HG03060 (cell line): ENCODE measurements around the gene PARD6A.
"Not testable (repeated sequence)": the region's sequence is repeated elsewhere in the genome, so short reads cannot be mapped to it uniquely, and the experiment has no call there.

ENCODE experiments used
- ATAC-seq: cut with Tn5 transposase; IDR thresholded peaks from one replicate; pipeline ENCODE4 v1.9.1; 2021; ENCODE audit warnings: low read depth, moderate number of reproducible peaks; ENCODE audit not compliant: unreplicated experiment

PARD6A gene

GRCh38 chr16:67679935-67680897 is 19.5 kb downstream of the PARD6A start:
- no peak for ATAC-seq

DNA sequence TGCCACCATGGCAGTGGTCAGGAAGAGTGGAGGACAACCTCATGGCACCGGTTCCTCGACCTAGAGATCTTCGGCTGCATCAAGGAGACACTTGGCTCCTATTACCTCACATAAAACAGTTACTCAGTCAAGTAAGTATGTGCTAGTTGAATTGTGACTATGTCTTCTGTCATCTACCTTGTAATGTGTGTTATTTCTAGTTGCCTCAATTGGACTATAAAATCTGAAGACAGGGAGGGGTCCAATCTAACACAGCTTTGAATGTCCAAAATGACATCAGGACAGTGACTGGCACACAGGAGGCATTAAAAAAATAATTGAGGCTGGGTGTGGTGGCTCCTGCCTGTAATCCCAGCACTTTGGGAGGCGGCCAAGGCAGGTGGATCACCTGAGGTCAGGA is 23.0 kb downstream of the PARD6A start:
- no peak for ATAC-seq

- no peak for ATAC-seq
These were observed 24.8 kb downstream of the PARD6A start for GRCh38 chr16:67685388-67686112.

- not testable (repeated sequence) for ATAC-seq
These were observed 32.9 kb downstream of the PARD6A start for GRCh38 chr16:67693517-67694285.

DNA sequence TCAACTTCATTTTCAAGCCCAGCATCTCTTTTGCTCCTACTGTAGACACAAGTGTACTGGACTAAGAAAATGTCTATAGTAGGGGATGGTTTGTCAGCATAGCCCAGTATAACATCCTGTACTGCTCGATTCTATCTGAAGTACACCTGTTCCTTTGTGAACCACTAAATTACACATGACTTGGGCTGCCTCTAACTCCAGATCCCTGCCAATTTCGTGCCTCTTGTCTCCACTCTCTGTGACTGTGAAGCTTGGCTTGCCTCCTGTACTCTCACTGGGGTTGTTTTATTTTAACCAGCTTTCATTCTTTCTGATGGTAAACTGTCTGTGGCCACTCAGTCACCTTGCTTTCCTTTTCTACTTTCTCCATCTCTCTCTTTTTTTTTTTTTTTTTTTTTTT is 33.9 kb downstream of the PARD6A start:
- no peak for ATAC-seq

DNA sequence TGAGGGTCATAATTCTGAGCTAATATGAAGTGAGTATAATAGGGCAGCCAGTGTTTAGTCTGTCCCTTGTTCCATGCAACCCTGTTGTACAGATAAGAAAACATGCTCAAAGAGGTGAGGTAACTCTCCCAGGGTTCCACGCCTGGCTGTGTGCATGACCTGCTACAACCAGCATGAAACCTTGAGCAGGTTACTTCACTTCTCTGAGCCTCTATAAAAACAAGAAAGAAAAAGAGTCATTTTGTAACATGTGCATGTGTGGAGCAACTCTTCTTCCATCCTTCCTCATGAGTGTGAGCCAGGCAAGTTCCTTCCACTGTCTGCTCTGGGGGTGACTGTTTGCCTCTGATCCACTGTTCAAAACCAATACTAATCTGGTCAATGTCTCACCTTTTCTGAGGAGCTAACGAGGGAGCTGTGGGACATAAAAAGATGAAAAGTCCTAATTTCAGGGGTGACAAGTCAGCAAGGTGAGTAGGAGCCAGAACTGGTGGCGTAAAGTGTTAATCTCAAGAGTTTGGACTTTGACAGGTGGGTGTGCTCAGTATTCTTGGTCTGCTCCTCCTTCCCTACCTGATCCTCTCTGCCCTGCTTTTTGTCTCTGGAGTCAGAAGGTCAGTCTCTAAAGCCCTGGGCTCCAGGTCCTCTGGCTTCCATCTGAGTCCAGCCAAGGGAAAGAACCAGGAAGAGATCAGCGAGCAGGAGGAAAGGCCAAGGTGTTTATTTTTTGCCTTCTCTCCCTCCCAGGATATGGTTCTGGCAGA is 36.8 kb downstream of the PARD6A start:
- no peak for ATAC-seq

DNA sequence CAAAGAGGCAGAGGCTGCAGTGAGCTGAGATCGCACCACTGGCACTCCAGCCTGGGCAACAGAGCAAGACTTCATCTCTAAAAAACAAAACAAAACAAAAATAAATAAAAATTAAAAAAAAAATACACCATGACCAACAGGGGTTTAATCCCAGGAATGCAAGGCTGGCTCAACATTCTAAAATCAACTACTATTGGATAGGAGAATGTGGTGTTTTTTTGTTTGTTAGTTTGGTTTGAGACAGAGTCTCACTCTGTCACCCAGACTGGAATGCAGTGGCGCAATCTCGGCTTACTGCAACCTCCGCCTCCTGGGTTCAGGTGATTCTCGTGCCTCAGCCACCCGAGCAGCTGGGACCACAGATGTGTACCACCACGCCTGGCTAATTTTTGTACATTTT is 38.5 kb downstream of the PARD6A start:
- ATAC-seq, result no peak

DNA sequence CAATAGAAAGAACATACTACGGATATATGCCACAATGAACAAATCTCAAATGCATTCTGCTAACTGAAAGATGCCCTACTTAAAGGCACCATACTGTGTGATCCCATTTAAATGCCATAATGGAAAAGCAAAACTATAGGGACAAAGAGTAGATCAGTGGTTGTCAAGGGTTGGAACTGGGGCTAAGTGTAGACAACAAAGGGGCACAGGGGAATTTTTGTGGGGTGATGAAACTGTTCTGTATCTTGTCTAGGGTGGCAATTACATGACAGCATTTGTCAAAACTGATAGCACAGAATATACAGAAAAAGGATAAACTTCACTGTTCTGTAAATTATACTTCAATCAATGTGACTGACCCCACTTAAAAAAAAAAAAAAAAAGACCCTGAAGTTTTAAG is 40.7 kb downstream of the PARD6A start:
- no peak for ATAC-seq

DNA sequence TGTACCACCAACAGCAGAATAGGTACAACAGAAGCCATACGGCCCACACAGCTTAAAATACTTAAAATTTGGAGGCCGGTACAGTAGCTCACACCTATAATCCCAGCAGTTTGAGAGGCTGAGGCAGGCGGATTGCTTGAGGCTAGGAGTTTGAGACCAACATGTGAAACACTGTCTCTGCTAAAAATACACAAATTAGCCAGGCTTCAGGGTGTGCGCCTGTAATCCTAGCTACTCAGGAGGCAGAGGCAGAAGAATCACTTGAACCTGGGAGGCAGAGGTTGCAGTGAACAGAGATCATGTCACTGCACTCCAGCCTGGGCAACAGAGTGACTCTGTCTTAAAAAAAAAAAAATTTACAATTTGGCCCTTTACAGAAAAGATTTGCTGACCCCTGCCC is 41.4 kb downstream of the PARD6A start:
- ATAC-seq, result no peak

GRCh38 chr16:67703626-67704025 is 42.9 kb downstream of the PARD6A start:
- no peak for ATAC-seq

DNA sequence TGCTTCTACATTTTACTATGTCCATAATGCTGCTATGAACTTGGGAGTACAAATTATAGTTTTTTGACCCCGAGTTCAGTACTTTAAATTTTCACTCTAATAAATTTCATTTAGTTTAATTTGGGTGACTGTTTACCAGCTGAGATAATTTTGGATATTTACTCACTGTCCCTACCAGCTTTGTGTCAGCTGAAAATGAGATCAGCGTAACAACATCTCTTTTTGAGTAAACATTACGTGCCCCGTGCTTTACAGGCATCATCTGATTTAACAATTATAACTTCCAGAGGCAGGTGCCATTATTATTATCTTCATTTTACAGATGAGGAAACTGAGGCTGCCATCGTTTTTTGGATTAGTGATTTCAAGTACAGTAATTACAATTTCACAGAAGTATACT is 43.4 kb downstream of the PARD6A start:
- no peak for ATAC-seq

GRCh38 chr16:67707210-67707609 is 46.5 kb downstream of the PARD6A start:
- ATAC-seq, result no peak

- ATAC-seq, result no peak
These were observed 47.0 kb downstream of the PARD6A start for GRCh38 chr16:67707790-67708189.

DNA sequence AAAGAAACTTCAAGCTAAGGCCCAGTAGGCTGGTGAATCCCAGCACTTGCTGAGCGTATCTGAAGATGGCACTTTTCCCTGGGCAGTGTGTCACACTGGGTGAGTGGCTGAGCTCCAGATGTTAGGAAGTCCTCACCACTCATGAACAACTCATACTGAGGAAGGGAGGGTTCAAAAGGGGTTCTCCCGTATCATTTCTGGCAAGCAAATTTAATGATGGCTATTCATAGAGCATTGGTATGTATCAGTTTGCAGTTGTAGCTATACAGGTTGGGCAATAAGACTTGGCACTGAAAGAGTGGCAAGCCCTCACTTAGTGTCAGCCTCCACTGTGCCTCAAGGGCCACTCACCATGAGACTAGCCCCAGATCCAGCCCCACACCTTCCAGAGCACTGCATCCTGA is 47.6 kb downstream of the PARD6A start:
- ATAC-seq, result no peak

- ATAC-seq, result no peak
These were observed 48.3 kb downstream of the PARD6A start for GRCh38 chr16:67709050-67709449.

DNA sequence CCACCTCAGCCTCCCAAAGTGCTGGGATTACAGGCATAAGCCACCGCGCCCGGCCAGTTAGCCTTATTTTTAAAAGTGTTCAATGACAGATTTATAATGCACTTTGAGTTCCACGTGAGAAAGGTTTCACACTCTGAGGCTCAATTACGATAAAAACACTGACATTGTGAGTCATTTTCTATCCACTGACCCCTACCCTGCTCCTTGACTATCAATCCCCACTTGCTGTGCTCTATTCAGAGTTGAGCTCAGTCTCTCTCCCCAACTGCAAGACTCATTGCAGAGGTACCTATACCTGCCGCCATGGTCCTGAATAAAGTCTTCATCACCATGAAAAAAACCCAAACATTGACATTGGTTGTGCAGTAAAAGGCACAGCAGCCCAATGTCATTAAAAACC is 49.8 kb downstream of the PARD6A start:
- ATAC-seq, result no peak
